Measurements from ENCODE around the gene NPEPL1. TPM values are rescaled to one million over a fixed set of nuclear protein-coding genes. Genes with fewer than 3 reads are reported as not detected.
A peak's percentile ranks its signal among the peaks of the same experiment; 100 is the strongest.

Gene NPEPL1
- total RNA-seq, 1 experiment from 2014 or later = 31.1 TPM

DNA sequence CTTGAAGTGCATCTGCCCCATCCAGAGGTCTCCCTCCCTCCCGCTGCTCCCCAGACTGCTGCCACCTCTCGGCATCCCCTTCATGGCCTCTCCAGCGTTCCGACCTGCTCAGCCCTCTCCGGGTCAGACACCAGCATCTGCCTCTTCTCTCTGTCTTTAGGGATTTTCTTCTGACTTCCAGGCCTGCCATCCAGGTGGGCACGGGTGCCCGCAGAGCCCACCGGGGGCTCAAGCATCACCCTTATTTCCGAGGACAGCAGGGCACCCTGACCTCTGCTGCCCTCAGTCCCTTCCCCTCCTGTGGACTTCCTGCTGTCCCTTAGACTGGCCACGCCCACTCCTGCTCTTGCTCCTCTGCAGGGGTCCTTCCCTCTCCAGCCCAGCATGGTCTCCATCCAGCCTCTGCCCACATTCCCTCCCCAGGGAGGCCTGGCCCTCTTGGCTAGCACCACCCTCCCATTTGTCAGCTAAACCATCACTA is 3.3 kb downstream of the NPEPL1 start:
- Histone ChIP-seq H4K91ac (ENCODE audit: insufficient read length, low read depth, low read length) (no peak overlapping the region), H3K79me2 (ENCODE audit: insufficient read depth, low read length) (peaks cover 2% of the 10 kb centered on the region; the same call in 1 of the 2 replicates), H3K4me2 (ENCODE audit: insufficient read depth, insufficient read length, low read length) (no peak overlapping the region), H3K14ac (ENCODE audit: insufficient read depth, low read length) (no peak overlapping the region), H4K5ac (ENCODE audit: insufficient read length, low read depth, low read length) (no peak overlapping the region), H3K4me1 (ENCODE audit: insufficient read depth, low read length) (peaks cover 2% of the 10 kb centered on the region; the same call in 1 of the 2 replicates), H3K23me2 (ENCODE audit: insufficient read length, low read depth, low read length, poor library complexity, severe bottlenecking) (no peaks in the 10 kb centered on the region), H3K23ac (ENCODE audit: insufficient read length, low read depth, low read length) (no peak overlapping the region), H2BK20ac (ENCODE audit: low read depth, low read length, poor library complexity, severe bottlenecking) (no peak overlapping the region), H3K4ac (ENCODE audit: low read depth, low read length) (no peak overlapping the region), H3T11ph (ENCODE audit: low read length) (no peak overlapping the region), H2BK15ac (ENCODE audit: low read depth, low read length) (no peak overlapping the region), H3K9ac (ENCODE audit: extremely low read depth, insufficient read length, low read length) (no peak overlapping the region), H2BK120ac (ENCODE audit: low read depth, low read length, poor library complexity, severe bottlenecking) (no peak overlapping the region), H3K79me1 (ENCODE audit: insufficient read depth, low read depth, low read length, poor library complexity, severe bottlenecking) (no peaks in the 10 kb centered on the region), H2AK5ac (ENCODE audit: insufficient read length, low read length) (no peak overlapping the region), H4K20me1 (ENCODE audit: control insufficient read depth, insufficient read depth, insufficient read length) (no peaks in the 10 kb centered on the region), H2BK5ac (ENCODE audit: insufficient read length, low read length) (no peak overlapping the region), H3K27ac (ENCODE audit: insufficient read length, low read depth, low read length) (no peak overlapping the region), H3K9me3 (ENCODE audit: control insufficient read depth, low read depth, low read length) (no peaks in the 10 kb centered on the region), H3K18ac (ENCODE audit: insufficient read length, low read depth, low read length) (no peak overlapping the region), H3K27me3 (ENCODE audit: insufficient read depth, low read length) (no peaks in the 10 kb centered on the region), H4K8ac (replicated peaks; ENCODE audit: insufficient read length, low read depth, low read length) (no peak overlapping the region), H2BK12ac (ENCODE audit: insufficient read length, low read depth, low read length) (no peak overlapping the region), H2AFZ (ENCODE audit: low read length) (no peak overlapping the region), H3K56ac (ENCODE audit: insufficient read length, low read depth, low read length) (no peak overlapping the region)
- WGBS (ENCODE audit: extremely low coverage, insufficient read length, low lambda C conversion rate) = no CpG with 5 or more reads among the region's 10 CpGs
- Mint-ChIP-seq H3K36me3 (ENCODE audit: insufficient read depth in 1 of 3, low read depth in 3 of 3) (peaks cover 5 to 27% (median 12%) of the 10 kb centered on the region in 3 experiments; a peak in 6 of 7 replicates), H3K9me3 (no peaks in the 10 kb centered on the region), H3K4me1 (peaks cover 16 to 21% of the 10 kb centered on the region in 2 experiments), H3K4me3 (no peak overlapping the region), H3K27me3 (ENCODE audit: low read depth) (no peaks in the 10 kb centered on the region), H3K27ac (no peak overlapping the region)
- DNase-seq = peak; percentile 23
- TF ChIP-seq, protein P1, sequence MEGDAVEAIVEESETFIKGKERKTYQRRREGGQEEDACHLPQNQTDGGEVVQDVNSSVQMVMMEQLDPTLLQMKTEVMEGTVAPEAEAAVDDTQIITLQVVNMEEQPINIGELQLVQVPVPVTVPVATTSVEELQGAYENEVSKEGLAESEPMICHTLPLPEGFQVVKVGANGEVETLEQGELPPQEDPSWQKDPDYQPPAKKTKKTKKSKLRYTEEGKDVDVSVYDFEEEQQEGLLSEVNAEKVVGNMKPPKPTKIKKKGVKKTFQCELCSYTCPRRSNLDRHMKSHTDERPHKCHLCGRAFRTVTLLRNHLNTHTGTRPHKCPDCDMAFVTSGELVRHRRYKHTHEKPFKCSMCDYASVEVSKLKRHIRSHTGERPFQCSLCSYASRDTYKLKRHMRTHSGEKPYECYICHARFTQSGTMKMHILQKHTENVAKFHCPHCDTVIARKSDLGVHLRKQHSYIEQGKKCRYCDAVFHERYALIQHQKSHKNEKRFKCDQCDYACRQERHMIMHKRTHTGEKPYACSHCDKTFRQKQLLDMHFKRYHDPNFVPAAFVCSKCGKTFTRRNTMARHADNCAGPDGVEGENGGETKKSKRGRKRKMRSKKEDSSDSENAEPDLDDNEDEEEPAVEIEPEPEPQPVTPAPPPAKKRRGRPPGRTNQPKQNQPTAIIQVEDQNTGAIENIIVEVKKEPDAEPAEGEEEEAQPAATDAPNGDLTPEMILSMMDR (conservative IDR thresholded peaks at IDR 0.05) = no peak

All from H9 (cell line).